Heart left ventricle (tissue), 13 donors: ENCODE data around the gene TBC1D22B.
"Not testable (repeated sequence)": the region's sequence is repeated elsewhere in the genome, so short reads cannot be mapped to it uniquely, and the experiment has no call there.

ENCODE experiments used
- CTCF ChIP-seq, 12 donors: fragments of 200-600 bp; sonication (generic) in 4 of 12; IDR thresholded peaks; one replicate each; pipeline versions ENCODE4 v1.5.0 to v1.8.0; 2018 to 2022; ENCODE audit warnings: antibody characterized with exemption in 12 of 12, mild to moderate bottlenecking in 5 of 12
- POLR2A ChIP-seq, 2 donors: fragments of 450-650 bp; IDR thresholded peaks; one replicate each; pipeline ENCODE4 v1.6.1; 2017; ENCODE audit warnings: antibody characterized with exemption in 2 of 2, mild to moderate bottlenecking in 2 of 2, moderate library complexity in 2 of 2
- donor health status: ischemic (EF 13 %, LVEDD 7.1; RV severe dilation, severe dysfunction).
- donor health status: DM: no; HTN: yes; CAD: no.
- donor health status: DM: no; HTN: no; CAD: no.
- donor health status: ischemic (EF 25% LVEDD 6.9; RV normal size, moderate dysfunction).
- donor health status: ischemic (EF 25% LVEDD 5.7; RV mildly dilated, moderate dysfunction).
- donor health status: ischemic (EF 35%, LVEDD 5.7; RV mildly dilated, moderate dysfunction).
- donor health status: nonischemic (EF 11% LVEDD 7.7; RV severe dilation, severe dysfunction).
- donor health status: DM: yes; HTN: yes; CAD: no.
- donor health status: PGD.
- donor health status: ischemic (EF 29% LVEDD 5.4; RV normal size, mild dysfunction).
- donor health status: nonischemic (EF 23%, LVEDD 6.1; RV moderate dilation, normal function).

GRCh38 chr6:37345804-37346203 lies 88.2 kb downstream of the TBC1D22B start:
- not testable (repeated sequence) for TF ChIP-seq CTCF, POLR2A (IDR thresholded peaks at IDR 0.05)
